K562 (cell line): ENCODE measurements around the gene PSMC3IP. TPM values are rescaled to one million over a fixed set of nuclear protein-coding genes. Genes with fewer than 3 reads are reported as not detected.

Experiments
- GTF2E2 ChIP-seq: fragments of 200-800 bp; sonication (Bioruptor generic); IDR thresholded peaks from 2 replicates; pipeline ENCODE4 v1.6.1; 2016; ENCODE audit warnings: missing genetic modification characterization, missing compliant biosample characterization
- HBP1 ChIP-seq: fragments of 450-650 bp; formaldehyde crosslinking; IDR thresholded peaks from 2 replicates; pipeline ENCODE4 v1.4.0; 2022; ENCODE audit warnings: missing genetic modification characterization
- MYBL2 ChIP-seq, 2 experiments: fragments of 450-650 bp in 1 of 2; sonication (generic) in 1 of 2; formaldehyde crosslinking in 1 of 2; IDR thresholded peaks; 2 replicates each; pipeline versions ENCODE4 v1.6.1 to v1.8.1; 2017 to 2022; ENCODE audit warnings: borderline replicate concordance in 1 of 2, inconsistent platforms in 1 of 2, low read depth in 1 of 2, mild to moderate bottlenecking in 1 of 2, missing genetic modification reagents in 1 of 2, moderate library complexity in 1 of 2
- NR1H2 ChIP-seq: sonication (generic); formaldehyde crosslinking; IDR thresholded peaks from 2 replicates; pipeline ENCODE4 v1.4.0; 2020; ENCODE audit warnings: mild to moderate bottlenecking, missing genetic modification reagents
- POLR2A ChIP-seq: fragments of 450-650 bp; conservative IDR thresholded peaks from 2 replicates; pipeline ENCODE4 v1.6.1; 2016
- PPARD ChIP-seq: fragments of 250-450 bp; sonication (Bioruptor Pico); IDR thresholded peaks from 2 replicates; pipeline ENCODE4 v1.8.0; 2022; ENCODE audit warnings: inconsistent platforms, mild to moderate bottlenecking, moderate library complexity
- SIN3A ChIP-seq, 2 experiments: fragments of 150-350 bp in 1 of 2; IDR thresholded peaks; 2 replicates each; pipeline ENCODE4 v1.6.1; 2011 to 2016; ENCODE audit warnings: borderline replicate concordance in 2 of 2, low read depth in 2 of 2, low read length in 2 of 2, mild to moderate bottlenecking in 2 of 2, moderate library complexity in 2 of 2; ENCODE audit not compliant: control insufficient read depth in 1 of 2
- ZBTB49 ChIP-seq: sonication (generic); formaldehyde crosslinking; IDR thresholded peaks from 2 replicates; pipeline ENCODE4 v1.8.0; 2022; ENCODE audit warnings: missing genetic modification reagents, mild to moderate bottlenecking, borderline replicate concordance
- ZNF274 ChIP-seq: IDR thresholded peaks from 2 replicates; pipeline ENCODE4 v1.6.1; 2011; ENCODE audit warnings: low read depth, mild to moderate bottlenecking, low read length, moderate library complexity, borderline replicate concordance
- ZNF318 ChIP-seq, 2 experiments: fragments of 450-650 bp; IDR thresholded peaks; 2 replicates each; pipeline ENCODE4 v1.6.1; 2016; ENCODE audit warnings: mild to moderate bottlenecking in 2 of 2, borderline replicate concordance in 1 of 2, low read depth in 1 of 2, moderate library complexity in 1 of 2
- polyA plus RNA-seq, 8 experiments: library from polyadenylated mRNA; depleted of rRNA in 4 of 8; stranded (reverse) in 5 of 8; unstranded in 3 of 8; fragments of >200 nt; fragmentation: Nextera tagmentation in 2 of 8; fragmentation: Illumina TruSeq in 1 of 8; extraction: Ambion mirVana in 2 of 8; extraction: Trizol in 1 of 8; gene quantifications; 2 replicates each; pipeline versions ENCODE4 v1.2.1 to v1.2.3, GENCODE V29; 2011 to 2014; ENCODE audit warnings: inconsistent platforms in 1 of 8, missing spikeins in 1 of 8
- total RNA-seq, 7 experiments: library from RNA; depleted of rRNA in 6 of 7; stranded (reverse); fragments of >200 nt in 6 of 7; fragmentation: Illumina TruSeq in 2 of 7; extraction: Trizol in 2 of 7; gene quantifications; 2 replicates each; pipeline versions ENCODE4 v1.2.1 to v1.2.3, GENCODE V29; 2011 to 2021; ENCODE audit warnings: low replicate concordance in 1 of 7
- TF ChIP-seq, protein P1 (sequence below): fragments of 250-450 bp; sonication (Bioruptor Pico); IDR thresholded peaks from 2 replicates; pipeline ENCODE4 v1.8.0; 2022; ENCODE audit warnings: inconsistent platforms, mild to moderate bottlenecking, moderate library complexity, borderline replicate concordance

Gene PSMC3IP
- total and polyA plus RNA-seq, 9 of the 15 experiments (the other 6 are each of a cell fraction or from before 2014, with no cell fraction given): 13.8 to 65.6 (median 32.8) TPM

DNA sequence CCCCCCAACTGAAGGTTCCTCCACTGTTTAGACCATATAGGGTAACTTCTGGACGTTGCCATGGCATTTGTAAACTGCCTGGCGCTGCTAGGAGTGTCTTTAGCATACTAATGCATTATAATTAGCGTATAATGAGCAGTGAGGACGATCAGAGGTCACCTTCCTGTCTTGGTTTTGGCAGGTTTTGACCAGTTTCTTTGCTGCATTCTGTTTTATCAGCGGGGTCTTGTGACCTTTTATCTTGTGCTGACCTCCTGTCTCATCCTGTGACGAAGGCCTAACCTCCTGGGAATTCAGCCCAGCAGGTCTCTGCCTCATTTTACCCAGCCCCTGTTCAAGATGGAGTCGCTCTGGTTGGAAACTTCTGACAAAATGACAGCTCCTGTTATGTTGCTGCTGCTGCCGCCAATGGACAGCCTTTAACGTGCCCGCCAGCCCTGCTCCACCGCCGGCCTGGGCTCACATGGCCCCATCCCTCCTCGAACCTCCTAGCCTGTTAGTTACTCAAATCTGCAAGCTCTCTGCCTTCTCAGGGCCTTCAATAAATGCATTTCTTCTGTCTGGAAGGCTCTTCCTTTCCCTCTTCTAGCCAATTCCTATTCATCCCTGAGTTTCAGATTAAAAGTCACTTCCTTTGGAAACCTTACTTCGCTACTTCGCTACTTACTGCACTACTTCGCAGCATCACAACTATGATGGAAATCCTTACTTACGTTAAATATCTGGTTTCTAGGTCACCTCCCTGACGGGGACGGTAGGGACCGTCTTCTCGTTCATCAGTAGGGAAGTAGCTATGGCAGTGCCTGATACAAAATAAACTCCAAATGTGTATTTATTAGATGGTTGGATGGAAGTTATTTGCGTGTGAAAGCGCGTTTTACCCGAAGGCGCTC, 42.1 kb downstream of the PSMC3IP start (continued):
- TF ChIP-seq ZNF318 (IDR thresholded peaks at IDR 0.05; ENCODE audit: borderline replicate concordance in 1 of 2, low read depth in 1 of 2) (peak in 1 of 2 experiments; percentile 70; a peak in 1 of 4 replicates), NR1H2 (CRISPR knock-in tag) (no peak), MYBL2 (IDR thresholded peaks at IDR 0.05; ENCODE audit: low read depth) (no peak), MYBL2 (CRISPR knock-in tag; IDR thresholded peaks at IDR 0.05; ENCODE audit: borderline replicate concordance) (no peak), ZBTB49 (CRISPR knock-in tag) (no peak), HBP1 (0 out of 2 replicates have a peak, but pooled peaks have one; percentile 69), PPARD (CRISPR knock-in tag) (0 out of 2 replicates have a peak, but pooled peaks have one; percentile 47), ZNF274 (no peak), SIN3A (IDR thresholded peaks at IDR 0.05; ENCODE audit: borderline replicate concordance in 2 of 2, control insufficient read depth in 1 of 2, low read depth in 2 of 2, low read length in 2 of 2) (no peak), GTF2E2 (peak; percentile 84; the same call in 1 of the 2 replicates), POLR2A (no peak)
- TF ChIP-seq, protein P1, sequence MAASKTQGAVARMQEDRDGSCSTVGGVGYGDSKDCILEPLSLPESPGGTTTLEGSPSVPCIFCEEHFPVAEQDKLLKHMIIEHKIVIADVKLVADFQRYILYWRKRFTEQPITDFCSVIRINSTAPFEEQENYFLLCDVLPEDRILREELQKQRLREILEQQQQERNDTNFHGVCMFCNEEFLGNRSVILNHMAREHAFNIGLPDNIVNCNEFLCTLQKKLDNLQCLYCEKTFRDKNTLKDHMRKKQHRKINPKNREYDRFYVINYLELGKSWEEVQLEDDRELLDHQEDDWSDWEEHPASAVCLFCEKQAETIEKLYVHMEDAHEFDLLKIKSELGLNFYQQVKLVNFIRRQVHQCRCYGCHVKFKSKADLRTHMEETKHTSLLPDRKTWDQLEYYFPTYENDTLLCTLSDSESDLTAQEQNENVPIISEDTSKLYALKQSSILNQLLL (CRISPR knock-in tag): no peak
